B cell (primary cell): ENCODE data around the gene GP1BB.

Experiments
- CTCF ChIP-seq: fragments of 200-600 bp; IDR thresholded peaks from one replicate; pipeline ENCODE4 v1.8.0; 2022; ENCODE audit warnings: antibody characterized with exemption, mild to moderate bottlenecking
- EZH2 ChIP-seq: IDR thresholded peaks from 2 replicates; pipeline ENCODE4 v1.6.1; 2012; ENCODE audit warnings: borderline replicate concordance, low read depth, mild to moderate bottlenecking, moderate library complexity, low read length; ENCODE audit not compliant: insufficient read depth, poor library complexity, severe bottlenecking

DNA sequence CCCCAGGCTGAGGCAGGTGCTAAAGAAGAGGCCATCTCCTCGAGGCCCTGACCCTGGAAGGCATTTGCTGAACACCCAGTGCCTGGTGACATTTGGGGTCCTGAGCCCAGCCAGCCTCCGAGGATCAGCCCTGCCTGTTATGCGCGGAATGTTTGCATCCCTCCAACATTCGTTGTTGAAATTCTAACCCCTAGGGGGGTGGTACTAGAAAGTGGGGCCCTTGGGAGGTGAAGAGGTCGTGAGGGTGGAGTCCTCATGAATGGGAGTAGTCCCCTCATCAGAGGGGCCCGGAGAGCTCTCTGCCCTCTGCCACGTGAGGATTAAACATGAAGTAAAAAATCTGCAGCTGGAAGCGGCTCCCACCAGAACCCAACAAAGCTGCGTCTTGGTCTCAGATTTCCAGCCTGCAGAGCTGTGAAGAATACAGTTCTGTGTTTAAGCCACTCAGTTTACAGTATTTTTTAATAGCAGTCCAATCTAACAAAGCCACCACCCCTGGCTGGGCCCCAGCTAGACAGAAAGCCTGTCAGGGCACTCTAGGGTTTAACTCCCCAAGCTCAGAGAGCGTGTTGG lies 44.3 kb upstream of the GP1BB start:
- TF ChIP-seq CTCF (no peak), EZH2 (no peak)
